Measurements from ENCODE around the gene MPHOSPH6.

MPHOSPH6 gene

DNA sequence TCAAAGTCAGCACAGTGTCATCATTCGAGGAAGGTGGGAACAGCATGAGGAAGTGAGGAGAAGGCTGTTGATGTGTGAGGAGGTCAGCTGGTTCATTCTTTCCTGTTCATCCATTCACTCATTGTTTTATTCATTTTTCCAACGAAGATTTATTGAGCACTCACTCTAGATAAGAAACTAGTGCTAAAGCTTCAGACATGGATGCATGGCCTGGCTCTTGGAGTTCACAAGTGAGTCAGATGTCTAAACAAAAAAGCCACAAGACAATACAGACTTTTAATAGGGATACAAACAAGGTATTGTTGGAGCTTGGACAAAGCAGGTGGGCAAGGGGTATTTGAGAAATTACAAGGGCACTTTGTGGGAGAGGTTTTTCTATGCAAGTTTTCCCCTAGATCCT is 31.3 kb upstream of the MPHOSPH6 start:
- TF ChIP-seq FOXP2 (optimal IDR thresholded peaks at IDR 0.05; ENCODE audit: borderline replicate concordance, extremely low read depth, extremely low read length, insufficient read depth) (no peak), REST (IDR thresholded peaks at IDR 0.05; ENCODE audit: insufficient read depth in 1 of 2, low read depth in 2 of 2, low read length in 2 of 2) (no peak), TAF1 (IDR thresholded peaks at IDR 0.05; ENCODE audit: borderline replicate concordance, insufficient read depth, low read length) (no peak), SIN3A (IDR thresholded peaks at IDR 0.05; ENCODE audit: borderline replicate concordance, insufficient read depth, low read length) (no peak), POLR2AphosphoS5 (IDR thresholded peaks at IDR 0.05; ENCODE audit: low read depth, low read length) (no peak)

DNA sequence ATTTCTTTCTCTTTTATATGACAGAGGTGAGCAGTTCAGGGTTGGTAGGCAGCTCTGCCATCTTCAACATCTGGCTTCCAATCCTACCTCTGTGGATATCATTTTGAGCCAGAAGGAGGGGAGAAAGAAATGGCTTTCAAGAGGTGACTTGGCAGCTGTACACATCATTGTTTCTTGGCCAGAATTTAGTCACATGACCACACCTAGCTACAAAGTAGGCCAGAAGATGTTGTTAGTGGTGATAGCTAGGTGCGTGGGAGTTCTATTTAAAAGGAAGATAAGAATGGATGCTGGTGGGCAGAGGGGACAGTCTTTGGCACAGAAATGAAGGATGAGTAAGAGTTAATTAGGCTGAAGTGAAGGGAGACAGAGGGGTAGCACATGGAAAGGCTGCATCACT is 29.2 kb upstream of the MPHOSPH6 start:
- no peak for TF ChIP-seq REST (IDR thresholded peaks at IDR 0.05; ENCODE audit: insufficient read depth in 1 of 2, low read depth in 2 of 2, low read length in 2 of 2)
- no peak for TF ChIP-seq TAF1 (IDR thresholded peaks at IDR 0.05; ENCODE audit: borderline replicate concordance, insufficient read depth, low read length)
- no peak for TF ChIP-seq SIN3A (IDR thresholded peaks at IDR 0.05; ENCODE audit: borderline replicate concordance, insufficient read depth, low read length)
- TF ChIP-seq POLR2AphosphoS5 (IDR thresholded peaks at IDR 0.05; ENCODE audit: low read depth, low read length): no peak
- no peak for TF ChIP-seq FOXP2 (optimal IDR thresholded peaks at IDR 0.05; ENCODE audit: borderline replicate concordance, extremely low read depth, extremely low read length, insufficient read depth)

DNA sequence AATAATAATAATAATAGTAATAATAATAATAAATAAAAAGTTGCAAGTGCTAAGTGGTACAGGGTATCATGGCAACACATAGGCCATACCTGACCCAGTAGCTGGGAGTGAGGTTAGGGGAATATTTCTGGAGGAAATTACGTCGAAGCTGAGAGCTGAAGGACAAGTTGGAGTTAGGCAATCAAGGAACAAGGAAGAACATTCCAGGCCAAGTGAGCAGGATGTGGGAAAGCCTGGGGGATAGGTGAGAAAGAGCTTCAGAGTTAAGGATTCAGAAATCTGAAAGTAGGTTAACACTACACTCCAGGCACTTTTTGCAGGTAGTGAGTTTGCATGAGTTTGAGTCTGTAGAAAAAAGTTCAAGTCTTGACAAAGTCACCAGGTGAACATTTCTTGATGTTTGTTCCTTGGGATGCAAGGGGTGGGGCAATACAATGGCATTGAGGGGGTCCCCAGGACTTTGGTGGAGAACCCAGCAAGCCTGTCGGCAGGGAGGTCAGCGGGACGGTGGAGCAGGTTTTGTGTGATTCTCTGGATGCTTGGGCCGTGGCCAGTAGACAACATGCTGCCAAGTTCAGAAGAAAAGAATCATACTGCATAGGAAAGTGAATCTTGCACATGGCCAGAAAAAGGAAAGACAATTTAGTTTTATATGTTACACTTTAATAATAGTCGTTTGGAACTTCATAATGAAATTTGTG is 27.7 kb upstream of the MPHOSPH6 start:
- TF ChIP-seq TAF1 (IDR thresholded peaks at IDR 0.05; ENCODE audit: borderline replicate concordance, insufficient read depth, low read length) (no peak), REST (IDR thresholded peaks at IDR 0.05; ENCODE audit: insufficient read depth in 1 of 2, low read depth in 2 of 2, low read length in 2 of 2) (no peak), FOXP2 (optimal IDR thresholded peaks at IDR 0.05; ENCODE audit: borderline replicate concordance, extremely low read depth, extremely low read length, insufficient read depth) (no peak), POLR2AphosphoS5 (IDR thresholded peaks at IDR 0.05; ENCODE audit: low read depth, low read length) (no peak), SIN3A (IDR thresholded peaks at IDR 0.05; ENCODE audit: borderline replicate concordance, insufficient read depth, low read length) (no peak)

GRCh38 chr16:82195917-82196494 is 26.0 kb upstream of the MPHOSPH6 start:
- TF ChIP-seq FOXP2 (optimal IDR thresholded peaks at IDR 0.05; ENCODE audit: borderline replicate concordance, extremely low read depth, extremely low read length, insufficient read depth): no peak
- TF ChIP-seq TAF1 (IDR thresholded peaks at IDR 0.05; ENCODE audit: borderline replicate concordance, insufficient read depth, low read length): no peak
- no peak for TF ChIP-seq POLR2AphosphoS5 (IDR thresholded peaks at IDR 0.05; ENCODE audit: low read depth, low read length)
- no peak for TF ChIP-seq REST (IDR thresholded peaks at IDR 0.05; ENCODE audit: insufficient read depth in 1 of 2, low read depth in 2 of 2, low read length in 2 of 2)
- no peak for TF ChIP-seq SIN3A (IDR thresholded peaks at IDR 0.05; ENCODE audit: borderline replicate concordance, insufficient read depth, low read length)

All from PFSK-1 (cell line).